NCI-H526 treated with DMSO at 0.1 percent for 48 hours (cell line): ENCODE data around the gene SCGB3A1.

Experiments
- DNase-seq: peaks from one replicate; lab custom pipeline; 2025; lab: John Stamatoyannopoulos, UW

Gene SCGB3A1

GRCh38 chr5:180591311-180591887 is at the start of gene SCGB3A1:
Gene SCGB3A1, minus strand, starts transcription at chr5:180591499. Its CDS starts 37 bp downstream, at chr5:180591462.
- DNase-seq, result no peak

- DNase-seq, result no peak
Measured at GRCh38 chr5:180640611-180640860, 49.2 kb upstream of the SCGB3A1 start.

- no peak for DNase-seq
Measured at GRCh38 chr5:180639741-180640610, 48.7 kb upstream of the SCGB3A1 start.

GRCh38 chr5:180639287-180639686 is 48.0 kb upstream of the SCGB3A1 start:
- DNase-seq, result no peak

GRCh38 chr5:180637962-180638680 is 46.8 kb upstream of the SCGB3A1 start:
- DNase-seq, result no peak

- DNase-seq, result no peak
Measured at GRCh38 chr5:180636403-180637075, 45.2 kb upstream of the SCGB3A1 start.

- DNase-seq, result no peak
Measured at GRCh38 chr5:180636016-180636402, 44.7 kb upstream of the SCGB3A1 start.

- no peak for DNase-seq
Measured at GRCh38 chr5:180633283-180634177, 42.2 kb upstream of the SCGB3A1 start.

GRCh38 chr5:180632768-180633167 is 41.5 kb upstream of the SCGB3A1 start:
- DNase-seq, result no peak

GRCh38 chr5:180631549-180632383 is 40.5 kb upstream of the SCGB3A1 start:
- DNase-seq, result peak; percentile 51

- no peak for DNase-seq
Measured at GRCh38 chr5:180630426-180630825, 39.1 kb upstream of the SCGB3A1 start.

GRCh38 chr5:180629831-180630382 is 38.6 kb upstream of the SCGB3A1 start:
- no peak for DNase-seq

- no peak for DNase-seq
Measured at GRCh38 chr5:180628827-180629750, 37.8 kb upstream of the SCGB3A1 start.

GRCh38 chr5:180628211-180628610 is 36.9 kb upstream of the SCGB3A1 start:
- no peak for DNase-seq

GRCh38 chr5:180627386-180628120 is 36.3 kb upstream of the SCGB3A1 start:
- no peak for DNase-seq

- no peak for DNase-seq
Measured at GRCh38 chr5:180626661-180627385, 35.5 kb upstream of the SCGB3A1 start.

GRCh38 chr5:180625791-180626660 is 34.7 kb upstream of the SCGB3A1 start:
- no peak for DNase-seq
